ENCODE data around the gene GLRX2.

The GLRX2 gene

DNA sequence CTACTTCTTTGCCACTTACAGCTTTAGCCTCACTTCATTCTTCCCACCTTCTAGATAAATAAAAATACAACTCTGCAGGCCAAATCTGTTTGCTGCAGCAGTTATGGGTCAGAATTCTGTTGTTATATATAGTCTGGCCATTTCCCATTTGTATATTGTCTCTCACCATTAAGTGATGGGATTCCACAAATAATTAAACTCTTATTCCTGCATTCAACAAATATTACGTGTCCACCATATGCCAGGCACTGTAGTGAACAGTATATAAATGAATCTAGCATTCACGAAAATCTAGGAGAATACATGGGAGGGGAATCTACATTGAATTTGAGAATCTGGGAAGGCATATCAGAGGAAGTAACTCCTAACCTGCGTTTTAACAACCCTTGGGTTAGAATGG, 5.7 kb upstream of the GLRX2 start:
- Histone ChIP-seq H3K9me3 (no peaks in the 10 kb centered on the region), H3K36me3 (no peaks in the 10 kb centered on the region), H3K27me3 (no peaks in the 10 kb centered on the region), H3K4me1 (peaks cover 0 to 29% (median 9%) of the 10 kb centered on the region in 4 donors), H3K4me3 (no peak overlapping the region), H3K27ac (peak overlapping the region; percentile 69 to 72)
- TF ChIP-seq, protein P1, sequence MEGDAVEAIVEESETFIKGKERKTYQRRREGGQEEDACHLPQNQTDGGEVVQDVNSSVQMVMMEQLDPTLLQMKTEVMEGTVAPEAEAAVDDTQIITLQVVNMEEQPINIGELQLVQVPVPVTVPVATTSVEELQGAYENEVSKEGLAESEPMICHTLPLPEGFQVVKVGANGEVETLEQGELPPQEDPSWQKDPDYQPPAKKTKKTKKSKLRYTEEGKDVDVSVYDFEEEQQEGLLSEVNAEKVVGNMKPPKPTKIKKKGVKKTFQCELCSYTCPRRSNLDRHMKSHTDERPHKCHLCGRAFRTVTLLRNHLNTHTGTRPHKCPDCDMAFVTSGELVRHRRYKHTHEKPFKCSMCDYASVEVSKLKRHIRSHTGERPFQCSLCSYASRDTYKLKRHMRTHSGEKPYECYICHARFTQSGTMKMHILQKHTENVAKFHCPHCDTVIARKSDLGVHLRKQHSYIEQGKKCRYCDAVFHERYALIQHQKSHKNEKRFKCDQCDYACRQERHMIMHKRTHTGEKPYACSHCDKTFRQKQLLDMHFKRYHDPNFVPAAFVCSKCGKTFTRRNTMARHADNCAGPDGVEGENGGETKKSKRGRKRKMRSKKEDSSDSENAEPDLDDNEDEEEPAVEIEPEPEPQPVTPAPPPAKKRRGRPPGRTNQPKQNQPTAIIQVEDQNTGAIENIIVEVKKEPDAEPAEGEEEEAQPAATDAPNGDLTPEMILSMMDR (IDR thresholded peaks at IDR 0.05) = no peak
- no peak for DNase-seq
- intact Hi-C loops (cut with DNase I; ENCODE audit: low total_unique reads) = no loop called here

- Histone ChIP-seq H3K27me3 (no peaks in the 10 kb centered on the region), H3K27ac (peak overlapping the region in 1 of 2 donors; percentile 72), H3K4me3 (no peak overlapping the region), H3K9me3 (no peaks in the 10 kb centered on the region), H3K36me3 (no peaks in the 10 kb centered on the region), H3K4me1 (peaks cover 0 to 25% (median 9%) of the 10 kb centered on the region in 4 donors)
- TF ChIP-seq, protein P1 (IDR thresholded peaks at IDR 0.05) = no peak
- intact Hi-C loops (cut with DNase I; ENCODE audit: low total_unique reads) = no loop called here
- no peak for DNase-seq
Observed at GRCh38 chr1:193110246-193110645, 5.0 kb upstream of the GLRX2 start.

- H3K4me1 ChIP-seq = peaks cover 0 to 24% (median 9%) of the 10 kb centered on the region in 4 donors
- no peaks in the 10 kb centered on the region for H3K9me3 ChIP-seq
- H3K36me3 ChIP-seq = no peaks in the 10 kb centered on the region
- intact Hi-C loops (cut with DNase I; ENCODE audit: low total_unique reads) = loop anchor here (5.0 kb wide), 1 partner anchor 47 kb away; no protein-coding TSS in a partner anchor
- H3K4me3 ChIP-seq = no peak overlapping the region
- no peak overlapping the region for H3K27ac ChIP-seq
- H3K27me3 ChIP-seq = no peaks in the 10 kb centered on the region
- TF ChIP-seq, protein P1 (IDR thresholded peaks at IDR 0.05) = no peak
- DNase-seq = no peak
Observed at GRCh38 chr1:193109619-193110018, 4.4 kb upstream of the GLRX2 start.

DNA sequence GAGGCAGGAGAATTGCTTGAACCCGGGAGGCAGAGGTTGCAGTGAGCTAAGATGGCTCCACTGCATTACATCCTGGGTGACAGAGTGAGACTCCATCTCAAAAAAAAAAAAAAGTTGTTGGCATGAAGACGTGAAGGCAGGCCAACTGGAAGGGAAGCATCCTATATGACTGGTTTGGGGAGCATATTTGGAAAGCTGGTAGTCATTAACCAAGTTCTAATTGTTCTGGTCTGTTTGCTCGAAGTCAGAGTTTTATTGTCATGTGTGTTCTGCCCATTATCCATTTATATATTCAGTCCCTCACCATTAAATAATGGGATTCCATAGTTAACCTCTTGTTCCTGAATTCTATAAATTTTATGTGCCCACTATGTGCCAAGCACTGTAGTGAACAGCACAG, 3.3 kb upstream of the GLRX2 start:
- Histone ChIP-seq H3K4me3 (no peak overlapping the region), H3K27ac (no peak overlapping the region), H3K4me1 (peaks cover 0 to 32% (median 16%) of the 10 kb centered on the region in 4 donors), H3K27me3 (no peaks in the 10 kb centered on the region), H3K9me3 (no peaks in the 10 kb centered on the region), H3K36me3 (no peaks in the 10 kb centered on the region)
- DNase-seq = no peak
- intact Hi-C loops (cut with DNase I; ENCODE audit: low total_unique reads) = loop anchor here (5.0 kb wide), 1 partner anchor 46 kb away; no protein-coding TSS in a partner anchor
- TF ChIP-seq, protein P1 (IDR thresholded peaks at IDR 0.05) = no peak

GRCh38 chr1:193105821-193106177, 585 bp upstream of the GLRX2 start:
- no peaks in the 10 kb centered on the region for H3K9me3 ChIP-seq
- H3K4me3 ChIP-seq = peak overlapping the region; percentile 75 to 80
- no peak for DNase-seq
- H3K36me3 ChIP-seq = no peaks in the 10 kb centered on the region
- H3K27me3 ChIP-seq = no peaks in the 10 kb centered on the region
- H3K4me1 ChIP-seq = peaks cover 0 to 27% (median 14%) of the 10 kb centered on the region in 4 donors
- TF ChIP-seq, protein P1 (IDR thresholded peaks at IDR 0.05) = no peak
- intact Hi-C loops (cut with DNase I; ENCODE audit: low total_unique reads) = loop anchor here (2.0 to 5.0 kb wide), 2 partner anchors 17 to 43 kb away; partner anchors contain the start of gene CDC73
- H3K27ac ChIP-seq = peak overlapping the region; percentile 93

Data from tibial artery (tissue), 4 donors.